Activated CD4-positive, alpha-beta T cell treated with anti-CD3 and anti-CD28 coated beads, Interleukin-2, amount 50 U/mL, for 48 hours (primary cell): ENCODE data around the gene OR8A1.

Source experiments
- DNase-seq, 2 experiments: peaks; one replicate each; pipeline ENCODE4 v3.0.0-alpha.2; 2020

OR8A1 gene

GRCh38 chr11:124569697-124570096 lies at the start of gene OR8A1:
TSS of gene OR8A1 (plus strand) at chr11:124569997. CDS start at chr11:124570120, 123 bp downstream.
- no peak for DNase-seq

- no peak for DNase-seq
These were observed 49.3 kb upstream of the OR8A1 start for GRCh38 chr11:124520550-124520854.

GRCh38 chr11:124533626-124534025 lies 36.2 kb upstream of the OR8A1 start:
- DNase-seq: no peak

- no peak for DNase-seq
These were observed 35.7 kb upstream of the OR8A1 start for GRCh38 chr11:124534051-124534450.

GRCh38 chr11:124535552-124536232 lies 34.1 kb upstream of the OR8A1 start:
- DNase-seq: no peak

GRCh38 chr11:124536520-124536919 lies 33.3 kb upstream of the OR8A1 start:
- DNase-seq: no peak

- no peak for DNase-seq
These were observed 31.8 kb upstream of the OR8A1 start for GRCh38 chr11:124538019-124538418.

- no peak for DNase-seq
These were observed 28.6 kb upstream of the OR8A1 start for GRCh38 chr11:124541204-124541603.

GRCh38 chr11:124543145-124543544 lies 26.7 kb upstream of the OR8A1 start:
- no peak for DNase-seq

- no peak for DNase-seq
These were observed 26.2 kb upstream of the OR8A1 start, which contains the start of gene OR8B12 for GRCh38 chr11:124543554-124543953. TSS of gene OR8B12 (minus strand) at chr11:124543654. CDS start at chr11:124543654, 0 bp downstream.

- no peak for DNase-seq
These were observed 18.6 kb upstream of the OR8A1 start for GRCh38 chr11:124551189-124551588.

GRCh38 chr11:124551987-124552386 lies 17.8 kb upstream of the OR8A1 start:
- no peak for DNase-seq

GRCh38 chr11:124556828-124557227 lies 13.0 kb upstream of the OR8A1 start:
- DNase-seq: no peak

GRCh38 chr11:124570160-124570559 lies 363 bp downstream of the OR8A1 start:
- no peak for DNase-seq

- no peak for DNase-seq
These were observed 8.1 kb downstream of the OR8A1 start for GRCh38 chr11:124577716-124578427.

- no peak for DNase-seq
These were observed 9.0 kb downstream of the OR8A1 start for GRCh38 chr11:124578761-124579160.

- no peak for DNase-seq
These were observed 12.0 kb downstream of the OR8A1 start for GRCh38 chr11:124581817-124582216.

- no peak for DNase-seq
These were observed 12.8 kb downstream of the OR8A1 start for GRCh38 chr11:124582565-124582964.

- DNase-seq: no peak
These were observed 14.0 kb downstream of the OR8A1 start for GRCh38 chr11:124583781-124584180.

GRCh38 chr11:124584681-124585372 lies 15.0 kb downstream of the OR8A1 start:
- DNase-seq: no peak

GRCh38 chr11:124586238-124586860 lies 16.6 kb downstream of the OR8A1 start:
- DNase-seq: peak; percentile 35 to 59

- DNase-seq: no peak
These were observed 21.6 kb downstream of the OR8A1 start for GRCh38 chr11:124591430-124591829.

GRCh38 chr11:124592627-124593026 lies 22.8 kb downstream of the OR8A1 start:
- DNase-seq: no peak

GRCh38 chr11:124595302-124595701 lies 25.5 kb downstream of the OR8A1 start:
- no peak for DNase-seq
